ENCODE results near the gene BAIAP2. TPM values are rescaled to one million over a fixed set of nuclear protein-coding genes. Genes with fewer than 3 reads are reported as not detected.

The BAIAP2 gene
- total RNA-seq, 6 experiments from 2014 or later, result 30.8 to 47.4 (median 35.9) TPM

DNA sequence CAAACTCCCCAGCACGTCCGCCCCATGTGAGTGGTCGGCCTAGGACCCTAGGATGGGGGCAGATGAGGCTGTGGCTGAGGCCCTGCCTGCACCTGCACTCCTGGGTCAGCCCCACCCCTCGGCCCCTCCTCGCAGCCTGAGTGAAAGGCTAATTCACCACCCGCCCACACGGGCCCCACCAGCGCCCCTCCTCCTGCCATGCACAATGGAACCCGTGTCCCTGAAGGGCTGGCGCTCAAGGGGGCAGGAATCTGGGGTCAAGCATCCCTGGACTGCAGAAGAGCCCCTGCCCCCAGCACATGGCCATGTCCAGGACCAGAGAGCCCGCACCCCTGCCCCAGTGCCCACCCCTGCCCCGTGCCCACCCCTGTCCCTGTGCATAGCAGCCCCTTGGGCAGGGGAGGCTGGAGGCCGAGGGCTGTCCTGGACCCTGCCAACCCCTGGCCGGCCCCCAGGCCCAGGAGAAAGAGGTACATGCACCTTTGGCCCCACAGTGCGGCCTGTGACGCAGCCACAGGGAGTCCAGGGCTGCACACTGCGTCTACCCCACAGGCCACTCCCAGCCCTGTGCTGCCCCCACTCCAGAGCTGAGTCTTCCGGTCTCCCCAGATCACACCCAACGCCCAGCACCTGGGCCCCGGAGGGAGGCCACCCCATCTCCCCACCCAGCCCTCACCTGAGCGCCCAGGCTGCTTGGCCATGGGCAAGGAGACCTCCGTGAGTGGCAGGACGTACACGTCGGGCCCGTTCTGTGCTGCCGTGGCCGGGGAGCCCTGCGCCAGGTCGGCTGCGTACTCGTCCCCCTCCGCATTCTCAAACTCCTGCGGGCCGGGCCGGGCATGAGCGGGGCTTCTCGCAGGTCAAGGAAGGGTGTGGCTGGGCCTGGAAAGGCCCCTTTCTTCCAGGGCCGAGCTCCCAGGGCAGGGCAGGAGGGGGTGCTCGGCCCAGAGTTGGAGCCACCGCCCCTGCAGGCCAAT, 95.7 kb downstream of the BAIAP2 start:
- Mint-ChIP-seq H3K27ac (no peak overlapping the region), H3K4me3 (no peak overlapping the region), H3K36me3 (ENCODE audit: low read depth) (no peaks in the 10 kb centered on the region), H3K27me3 (ENCODE audit: insufficient read depth) (peaks cover 5% of the 10 kb centered on the region; the same call in 1 of the 2 replicates), H3K4me1 (ENCODE audit: low read depth) (no peaks in the 10 kb centered on the region), H3K9me3 (no peaks in the 10 kb centered on the region)
- TF ChIP-seq CTCF (IDR thresholded peaks at IDR 0.05), result no peak
- DNase-seq, result no peak

GRCh38 chr17:81131486-81132196, 96.7 kb downstream of the BAIAP2 start:
- Mint-ChIP-seq H3K4me1 (ENCODE audit: low read depth) (no peaks in the 10 kb centered on the region), H3K27ac (no peak overlapping the region), H3K9me3 (no peaks in the 10 kb centered on the region), H3K27me3 (ENCODE audit: insufficient read depth) (peaks cover 5% of the 10 kb centered on the region; the same call in 1 of the 2 replicates), H3K4me3 (no peak overlapping the region), H3K36me3 (ENCODE audit: low read depth) (no peaks in the 10 kb centered on the region)
- DNase-seq, result no peak
- no peak for TF ChIP-seq CTCF (IDR thresholded peaks at IDR 0.05)

GRCh38 chr17:81132197-81132540, 97.2 kb downstream of the BAIAP2 start:
- no peaks in the 10 kb centered on the region for H3K4me1 Mint-ChIP-seq (ENCODE audit: low read depth)

DNA sequence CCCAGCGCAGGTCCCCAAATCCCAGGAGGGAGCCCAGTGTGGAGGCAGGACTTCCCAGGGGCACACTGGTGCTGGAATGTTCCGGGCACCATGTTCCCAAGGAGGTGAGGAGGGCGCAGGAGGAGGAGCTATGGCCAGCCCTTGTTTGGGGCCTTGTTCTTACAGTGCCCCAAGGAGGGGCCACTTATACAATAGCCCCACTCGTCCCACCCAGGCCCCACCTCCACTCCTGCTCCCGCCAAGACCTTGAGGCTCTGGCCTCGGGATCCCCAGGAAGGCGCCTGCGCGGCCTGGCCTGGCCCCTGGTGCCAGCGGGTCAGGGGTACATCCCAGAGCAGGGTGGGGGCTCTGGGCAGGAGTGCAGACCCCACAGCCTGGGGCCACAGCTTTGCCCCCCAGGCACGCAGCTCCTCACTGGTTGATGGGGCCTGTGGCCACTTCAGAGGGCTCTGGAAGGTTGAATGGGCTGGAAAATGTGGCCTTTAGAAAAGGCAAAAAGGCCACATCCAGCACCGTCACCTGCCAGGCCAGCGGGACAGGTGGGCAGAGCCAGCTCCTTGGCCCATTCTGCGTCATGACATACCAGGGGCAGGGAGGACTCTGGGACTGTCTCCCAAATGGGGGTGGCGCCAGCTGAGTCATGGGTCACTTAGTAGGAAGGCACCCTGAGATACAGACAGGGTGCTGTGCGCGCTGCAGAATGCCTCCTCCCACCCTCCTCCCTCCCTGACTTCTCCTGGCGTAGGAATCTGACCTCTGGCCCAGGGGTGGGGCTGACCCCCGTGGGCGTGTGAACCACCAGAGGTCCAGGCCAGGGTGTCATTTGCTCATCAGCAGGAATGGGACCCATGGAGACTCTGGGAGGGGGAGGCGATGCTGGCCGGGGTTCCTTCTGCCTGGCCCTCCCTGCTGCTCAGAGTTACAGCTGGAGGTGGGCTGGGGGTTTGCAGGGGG, 98.1 kb downstream of the BAIAP2 start:
- DNase-seq, result no peak
- Mint-ChIP-seq H3K4me3 (no peak overlapping the region), H3K9me3 (peaks cover 5% of the 10 kb centered on the region), H3K36me3 (ENCODE audit: low read depth) (no peaks in the 10 kb centered on the region), H3K4me1 (ENCODE audit: low read depth) (no peaks in the 10 kb centered on the region), H3K27me3 (ENCODE audit: insufficient read depth) (peaks cover 5% of the 10 kb centered on the region; the same call in 1 of the 2 replicates), H3K27ac (no peak overlapping the region)
- TF ChIP-seq CTCF (IDR thresholded peaks at IDR 0.05), result no peak

More at GRCh38 chr17:81132197-81132540, 97.2 kb downstream of the BAIAP2 start:
- H3K36me3 Mint-ChIP-seq (ENCODE audit: low read depth), result no peaks in the 10 kb centered on the region
- no peak overlapping the region for H3K4me3 Mint-ChIP-seq
- H3K27ac Mint-ChIP-seq, result no peak overlapping the region
- TF ChIP-seq CTCF (IDR thresholded peaks at IDR 0.05), result no peak
- DNase-seq, result no peak
- peaks cover 5% of the 10 kb centered on the region; the same call in 1 of the 2 replicates for H3K27me3 Mint-ChIP-seq (ENCODE audit: insufficient read depth)
- H3K9me3 Mint-ChIP-seq, result no peaks in the 10 kb centered on the region
